IMR-90 (cell line): ENCODE data around the gene FUT7. TPM values are rescaled to one million over a fixed set of nuclear protein-coding genes. Genes with fewer than 3 reads are reported as not detected.

ENCODE experiments used
- ATAC-seq: fragments of 200-7000 bp; cut with Tn5 transposase; 2 replicates; pipeline ENCODE4 v1.9.1; 2020; ENCODE audit warnings: low read depth, mild to moderate bottlenecking, moderate library complexity
- BruUV-seq: library from RNA; stranded (reverse); fragments of 400-500 nt; replicated peaks from 2 replicates; lab custom pipeline; 2021; lab: Mats Ljungman, UMichigan
- CTCF ChIA-PET: fragments of 300-600 bp; formaldehyde crosslinking; extraction: SDS; loops from one replicate; lab custom pipeline; 2021; ENCODE audit warnings: antibody characterized with exemption; lab: Yijun Ruan, JAX
- POLR2A ChIA-PET: fragments of 300-600 bp; sonication (Branson Sonifier 250); formaldehyde crosslinking; loops from one replicate; lab custom pipeline; 2022; ENCODE audit warnings: antibody characterized with exemption; ENCODE audit not compliant: unreplicated experiment; lab: Charles Lee
- DNase-seq: peaks from one replicate; pipeline ENCODE4 v3.0.0; 2013
- H2AFZ ChIP-seq: replicated peaks from 2 replicates; pipeline ENCODE3; 2013; ENCODE audit warnings: low read length, mild to moderate bottlenecking; ENCODE audit not compliant: poor library complexity
- H2AK5ac ChIP-seq: 2 replicates; pipeline ENCODE4 v1.6.1; 2013; ENCODE audit warnings: low read depth, low read length, inconsistent platforms
- H2AK9ac ChIP-seq: replicated peaks from 2 replicates; pipeline ENCODE3; 2013; ENCODE audit warnings: mild to moderate bottlenecking, low read depth, low read length, moderate library complexity; ENCODE audit not compliant: poor library complexity
- H2BK120ac ChIP-seq: 2 replicates; pipeline ENCODE4 v1.6.1; 2013; ENCODE audit warnings: low read depth, low read length, inconsistent platforms
- H2BK15ac ChIP-seq: 3 replicates; pipeline ENCODE4 v1.6.1; 2013; ENCODE audit warnings: low read depth, low read length, inconsistent platforms
- H2BK20ac ChIP-seq: 2 replicates; pipeline ENCODE4 v1.6.1; 2013; ENCODE audit warnings: low read depth, mild to moderate bottlenecking, inconsistent platforms, low read length, moderate library complexity
- H2BK5ac ChIP-seq: 2 replicates; pipeline ENCODE4 v1.6.1; 2013; ENCODE audit warnings: mild to moderate bottlenecking, low read depth, low read length, inconsistent platforms; ENCODE audit not compliant: poor library complexity, severe bottlenecking
- H3K14ac ChIP-seq: replicated peaks from 2 replicates; pipeline ENCODE4 v1.6.1; 2013; ENCODE audit warnings: low read depth, low read length, inconsistent platforms
- H3K18ac ChIP-seq: 2 replicates; pipeline ENCODE4 v1.6.1; 2013; ENCODE audit warnings: low read depth, low read length, control low read depth
- H3K23ac ChIP-seq: 2 replicates; pipeline ENCODE4 v1.6.1; 2013; ENCODE audit warnings: low read depth, low read length, inconsistent platforms
- H3K27ac ChIP-seq: 2 replicates; pipeline ENCODE4 v1.5.1; 2013; ENCODE audit warnings: mild to moderate bottlenecking, control low read depth, low read length; ENCODE audit not compliant: insufficient read depth
- H3K27me3 ChIP-seq: 2 replicates; pipeline ENCODE4 v1.6.1; 2013; ENCODE audit warnings: low read length; ENCODE audit not compliant: control insufficient read depth, insufficient read depth
- H3K36me3 ChIP-seq: 2 replicates; pipeline ENCODE4 v1.6.1; 2013; ENCODE audit warnings: low read length, mixed read lengths; ENCODE audit not compliant: control insufficient read depth, insufficient read depth
- H3K4ac ChIP-seq: 2 replicates; pipeline ENCODE4 v1.6.1; 2013; ENCODE audit warnings: low read depth, low read length, inconsistent platforms
- H3K4me1 ChIP-seq: 2 replicates; pipeline ENCODE4 v1.6.1; 2013; ENCODE audit warnings: low read length, mixed read lengths; ENCODE audit not compliant: control insufficient read depth, insufficient read depth
- H3K4me2 ChIP-seq: 2 replicates; pipeline ENCODE4 v1.6.1; 2013; ENCODE audit warnings: low read depth, mild to moderate bottlenecking, control low read depth, low read length, moderate library complexity
- H3K4me3 ChIP-seq: 2 replicates; pipeline ENCODE4 v1.5.1; 2013; ENCODE audit warnings: low read depth, mild to moderate bottlenecking, control low read depth, low read length, moderate library complexity; ENCODE audit not compliant: insufficient read depth
- H3K56ac ChIP-seq: 2 replicates; pipeline ENCODE4 v1.6.1; 2013; ENCODE audit warnings: low read length, inconsistent platforms; ENCODE audit not compliant: insufficient read depth; ENCODE audit errors: extremely low read depth
- H3K79me1 ChIP-seq, 2 experiments: 2 replicates each; pipeline ENCODE4 v1.6.1; 2013; ENCODE audit warnings: low read length in 2 of 2, inconsistent platforms in 1 of 2, low read depth in 1 of 2
- H3K9ac ChIP-seq: 2 replicates; pipeline ENCODE4 v1.6.1; 2013; ENCODE audit warnings: low read depth, low read length, control low read depth
- H3K9me1 ChIP-seq: 2 replicates; pipeline ENCODE4 v1.6.1; 2013; ENCODE audit warnings: low read length, inconsistent platforms; ENCODE audit not compliant: insufficient read depth
- H3K9me3 ChIP-seq: 2 replicates; pipeline ENCODE4 v1.6.1; 2013; ENCODE audit warnings: low read length; ENCODE audit not compliant: control insufficient read depth, insufficient read depth
- H4K20me1 ChIP-seq: 2 replicates; pipeline ENCODE4 v1.6.1; 2013; ENCODE audit warnings: low read length, inconsistent platforms; ENCODE audit not compliant: insufficient read depth
- H4K5ac ChIP-seq: 2 replicates; pipeline ENCODE4 v1.6.1; 2013; ENCODE audit warnings: mild to moderate bottlenecking, low read depth, low read length, control low read depth
- H4K8ac ChIP-seq, 2 experiments: 2 replicates each; pipeline ENCODE4 v1.6.1; 2013; ENCODE audit warnings: low read depth in 2 of 2, low read length in 2 of 2, control low read depth in 1 of 2, inconsistent platforms in 1 of 2
- H4K91ac ChIP-seq: 2 replicates; pipeline ENCODE4 v1.6.1; 2013; ENCODE audit warnings: low read depth, low read length, inconsistent platforms; ENCODE audit not compliant: insufficient read depth
- BHLHE40 ChIP-seq: fragments of 150-350 bp; IDR thresholded peaks from 2 replicates; pipeline ENCODE4 v1.6.1; 2016; ENCODE audit warnings: mild to moderate bottlenecking, low read depth, low read length
- CEBPB ChIP-seq: IDR thresholded peaks from 2 replicates; pipeline ENCODE4 v1.6.1; 2012; ENCODE audit warnings: low read depth, low read length, improper control_type of control experiment
- CHD1 ChIP-seq: IDR thresholded peaks from 2 replicates; pipeline ENCODE4 v1.6.1; 2012; ENCODE audit warnings: low read depth, low read length, improper control_type of control experiment
- CTCF ChIP-seq: conservative IDR thresholded peaks from 2 replicates; pipeline ENCODE4 v1.5.1; 2012; ENCODE audit warnings: mild to moderate bottlenecking, low read depth, low read length, improper control_type of control experiment
- ELK1 ChIP-seq: fragments of 150-350 bp; IDR thresholded peaks from 2 replicates; pipeline ENCODE4 v1.6.1; 2016; ENCODE audit warnings: low read depth, mild to moderate bottlenecking, low read length, moderate library complexity, borderline replicate concordance
- MAFK ChIP-seq: IDR thresholded peaks from 2 replicates; pipeline ENCODE4 v1.6.1; 2012; ENCODE audit warnings: low read depth, low read length, improper control_type of control experiment
- MAZ ChIP-seq: IDR thresholded peaks from 2 replicates; pipeline ENCODE4 v1.6.1; 2012; ENCODE audit warnings: low read depth, mild to moderate bottlenecking, low read length, improper control_type of control experiment, moderate library complexity, borderline replicate concordance
- MXI1 ChIP-seq: IDR thresholded peaks from 2 replicates; pipeline ENCODE4 v1.6.1; 2012; ENCODE audit warnings: low read depth, mild to moderate bottlenecking, low read length, moderate library complexity, borderline replicate concordance
- NFE2L2 ChIP-seq: fragments of 150-350 bp; IDR thresholded peaks from 2 replicates; pipeline ENCODE4 v1.6.1; 2016; ENCODE audit warnings: low read depth, mild to moderate bottlenecking, low read length
- POLR2A ChIP-seq: IDR thresholded peaks from 2 replicates; pipeline ENCODE4 v1.6.1; 2012; ENCODE audit warnings: mild to moderate bottlenecking, low read depth, low read length
- RAD21 ChIP-seq: IDR thresholded peaks from 2 replicates; pipeline ENCODE4 v1.6.1; 2012; ENCODE audit warnings: low read length, improper control_type of control experiment
- RCOR1 ChIP-seq: IDR thresholded peaks from 2 replicates; pipeline ENCODE4 v1.6.1; 2012; ENCODE audit warnings: mild to moderate bottlenecking, low read length, improper control_type of control experiment; ENCODE audit not compliant: insufficient replicate concordance
- RFX5 ChIP-seq: IDR thresholded peaks from 2 replicates; pipeline ENCODE4 v1.8.0; 2012; ENCODE audit warnings: low read depth, mild to moderate bottlenecking, low read length, moderate library complexity
- SMC3 ChIP-seq: fragments of 150-350 bp; IDR thresholded peaks from 2 replicates; pipeline ENCODE4 v1.6.1; 2016; ENCODE audit warnings: low read depth, mild to moderate bottlenecking, antibody characterized with exemption, low read length, moderate library complexity
- USF2 ChIP-seq: fragments of 150-350 bp; IDR thresholded peaks from 2 replicates; pipeline ENCODE4 v1.6.1; 2017; ENCODE audit warnings: mild to moderate bottlenecking, antibody characterized with exemption, low read length, low read depth
- WGBS, 2 experiments: methylation state at CpG; one replicate each; pipeline versions ENCODE4 v1.1.5 to v1.1.7; 2013; ENCODE audit warnings: missing lambda C conversion rate in 2 of 2; ENCODE audit not compliant: insufficient read length in 1 of 2; ENCODE audit errors: extremely low coverage in 2 of 2; 5-methylcytosine and 5-hydroxymethylcytosine counted together
- dilution Hi-C: fragments of 300-500 bp; cut with HindIII; formaldehyde crosslinking; loops from one replicate; pipeline ENCODE4 v1.14.3; 2018; ENCODE audit warnings: low sequenced_read_pairs; ENCODE audit not compliant: unreplicated experiment
- in situ Hi-C: fragments of 300-500 bp; cut with MboI; formaldehyde crosslinking; loops from 3 replicates; pipeline ENCODE4 v1.14.3; 2019; ENCODE audit warnings: low sequenced_read_pairs, inconsistent platforms, mixed read lengths
- intact Hi-C: fragments of 100-400 bp; cut with micrococcal nuclease; formaldehyde crosslinking; loops from 2 replicates; pipeline ENCODE4 v1.10.0; 2022
- polyA plus RNA-seq, 3 experiments: library from polyadenylated mRNA; depleted of rRNA; stranded (reverse); fragments of >200 nt; gene quantifications; 2 replicates each; pipeline ENCODE4 v1.2.3, GENCODE V29; 2012; ENCODE audit warnings: low replicate concordance in 1 of 3
- total RNA-seq: library from RNA; depleted of rRNA; stranded (reverse); fragments of >200 nt; gene quantifications from 2 replicates; pipeline ENCODE4 v1.2.3, GENCODE V29; 2012

Gene FUT7
- total and polyA plus RNA-seq, 2 of the 4 experiments (the other 2 are of a cell fraction): not detected

GRCh38 chr9:137009938-137010732 is 21.8 kb downstream of the FUT7 start:
- Histone ChIP-seq H4K20me1 (peaks cover 8% of the 10 kb centered on the region), H3K4me2 (no peak overlapping the region), H3K23ac (no peak overlapping the region), H3K36me3 (peaks cover 28% of the 10 kb centered on the region), H3K27me3 (no peaks in the 10 kb centered on the region), H3K4me1 (peaks cover 11% of the 10 kb centered on the region), H4K91ac (no peak overlapping the region), H3K9ac (no peak overlapping the region), H4K5ac (no peak overlapping the region), H3K56ac (no peak overlapping the region), H3K18ac (no peak overlapping the region), H4K8ac (no peak overlapping the region), H3K27ac (no peak overlapping the region), H3K79me1 (no peaks in the 10 kb centered on the region), H2BK5ac (no peak overlapping the region), H2BK15ac (no peak overlapping the region), H3K14ac (no peak overlapping the region), H2AK5ac (no peak overlapping the region), H2AK9ac (no peak overlapping the region), H3K9me1 (peaks cover 5% of the 10 kb centered on the region; the same call in 1 of the 2 replicates), H3K4me3 (no peak overlapping the region), H3K9me3 (no peaks in the 10 kb centered on the region), H2BK120ac (no peak overlapping the region), H2BK20ac (no peak overlapping the region), H2AFZ (no peak overlapping the region), H3K4ac (no peak overlapping the region)
- DNase-seq (no peak), ATAC-seq (no peak)
- in situ Hi-C loops (no loop called here), dilution Hi-C loops (no loop called here), intact Hi-C loops (no loop called here)
- no TSS peak for BruUV-seq
- 95% methylated on average over 33 of the region's 49 CpGs; no CpG with 5 or more reads in 1 of the 2 experiments for WGBS, 2 experiments
- ChIA-PET CTCF (no interaction called here), POLR2A (no interaction called here)
- no peak for TF ChIP-seq USF2
- no peak for TF ChIP-seq CEBPB
- TF ChIP-seq SMC3: no peak
- no peak for TF ChIP-seq RFX5
- TF ChIP-seq POLR2A: no peak
- TF ChIP-seq MAZ: no peak
- no peak for TF ChIP-seq RAD21
- TF ChIP-seq CTCF: no peak
- TF ChIP-seq NFE2L2: no peak
- no peak for TF ChIP-seq BHLHE40
- no peak for TF ChIP-seq ELK1
- TF ChIP-seq MXI1: no peak
- no peak for TF ChIP-seq MAFK
- no peak for TF ChIP-seq CHD1
- TF ChIP-seq RCOR1: no peak
